K562 (cell line): ENCODE measurements around the gene GPHN. TPM values are rescaled to one million over a fixed set of nuclear protein-coding genes. Genes with fewer than 3 reads are reported as not detected.

Source experiments
- ATAC-seq: fragments of 200-7000 bp; cut with Tn5 transposase; 3 replicates; pipeline ENCODE4 v1.9.1; 2020; ENCODE audit warnings: moderate library complexity
- BruUV-seq: library from RNA; stranded (reverse); fragments of 400-500 nt; replicated peaks from 2 replicates; lab custom pipeline; 2021; lab: Mats Ljungman, UMichigan
- CTCF ChIA-PET: fragments of 300-600 bp; formaldehyde crosslinking; extraction: SDS; loops from one replicate; lab custom pipeline; 2021; ENCODE audit warnings: low intra/inter-chr PET ratio; lab: Yijun Ruan, JAX
- POLR2A ChIA-PET: fragments of 300-600, 350-650 bp; sonication (Branson Sonifier 250); formaldehyde crosslinking; extraction: SDS; loops from one replicate; lab custom pipeline; 2021; ENCODE audit warnings: antibody characterized with exemption, inconsistent platforms; lab: Yijun Ruan, JAX
- DNase-seq, 4 experiments: peaks; one replicate each; pipeline versions ENCODE4 v3.0.0 to v3.0.0-alpha.2; 2011 to 2018; ENCODE audit warnings: low spot score in 3 of 4, mixed read lengths in 3 of 4; ENCODE audit errors: extremely low read depth in 1 of 4
- FAIRE-seq: peaks from 2 replicates; lab custom pipeline; 2011; peaks lifted over from hg19 to GRCh38; lab: Jason Lieb, UNC
- H2AFZ ChIP-seq: 2 replicates; pipeline ENCODE4 v1.6.0; 2011; ENCODE audit warnings: low read depth, low read length, control low read depth, inconsistent platforms
- H3K27ac ChIP-seq: fragments of 200-600 bp; 3 replicates; pipeline ENCODE4 v1.8.0; 2011; ENCODE audit warnings: low read depth, mild to moderate bottlenecking, control low read depth, inconsistent platforms, low read length, moderate library complexity, mixed read lengths; ENCODE audit errors: extremely low read depth
- H3K27me3 ChIP-seq, 2 experiments: fragments of 300-600 bp in 1 of 2; 2 replicates in 1 of 2; 3 replicates in 1 of 2; pipeline versions ENCODE4 v1.6.0 to v1.8.0; 2011; ENCODE audit warnings: inconsistent platforms in 2 of 2, low read length in 2 of 2, mild to moderate bottlenecking in 1 of 2, mixed read lengths in 1 of 2, moderate library complexity in 1 of 2; ENCODE audit not compliant: control insufficient read depth in 2 of 2, insufficient read depth in 2 of 2
- H3K36me3 ChIP-seq: fragments of 300-600 bp; 3 replicates; pipeline ENCODE4 v1.8.0; 2011; ENCODE audit warnings: mild to moderate bottlenecking, low read length, inconsistent platforms; ENCODE audit not compliant: control insufficient read depth, insufficient read depth
- H3K4me1 ChIP-seq, 2 experiments: fragments of 200-600 bp in 1 of 2; replicated peaks in 1 of 2; 2 replicates in 1 of 2; 3 replicates in 1 of 2; pipeline versions ENCODE4 v1.5.1 to v1.8.0; 2011; ENCODE audit warnings: inconsistent platforms in 2 of 2, low read length in 2 of 2, mild to moderate bottlenecking in 1 of 2, mixed read lengths in 1 of 2, moderate library complexity in 1 of 2; ENCODE audit not compliant: control insufficient read depth in 2 of 2, insufficient read depth in 2 of 2
- H3K4me2 ChIP-seq: 2 replicates; pipeline ENCODE4 v1.6.1; 2011; ENCODE audit warnings: low read length, control low read depth, inconsistent platforms, mixed read lengths; ENCODE audit not compliant: insufficient read depth
- H3K4me3 ChIP-seq: fragments of 200-600 bp; sonication (generic), shearing (Covaris generic); 2 replicates; pipeline ENCODE4 v1.5.1; 2016; ENCODE audit warnings: control low read depth, inconsistent platforms
- H3K79me2 ChIP-seq: fragments of 200-600 bp; 3 replicates; pipeline ENCODE4 v1.8.0; 2011; ENCODE audit warnings: low read length, inconsistent platforms; ENCODE audit not compliant: control insufficient read depth, insufficient read depth
- H3K9ac ChIP-seq, 2 experiments: 2 replicates each; pipeline versions ENCODE4 v1.6.0 to v1.6.1; 2011; ENCODE audit warnings: low read depth in 2 of 2, low read length in 2 of 2, control low read depth in 1 of 2, inconsistent platforms in 1 of 2, mild to moderate bottlenecking in 1 of 2, mixed read lengths in 1 of 2; ENCODE audit not compliant: insufficient read depth in 1 of 2
- H3K9me1 ChIP-seq: one replicate; pipeline ENCODE4 v1.6.0; 2011; ENCODE audit warnings: inconsistent platforms, mild to moderate bottlenecking, low read length, moderate library complexity; ENCODE audit not compliant: control insufficient read depth, insufficient read depth
- H3K9me3 ChIP-seq: replicated peaks from 2 replicates; pipeline ENCODE4 v1.5.1; 2011; ENCODE audit warnings: low read depth, low read length, inconsistent platforms; ENCODE audit not compliant: control insufficient read depth, insufficient read depth
- H4K20me1 ChIP-seq: replicated peaks from 2 replicates; pipeline ENCODE4 v1.6.1; 2011; ENCODE audit warnings: low read length, inconsistent platforms, mixed read lengths; ENCODE audit not compliant: control insufficient read depth, insufficient read depth
- CBX3 ChIP-seq, 2 experiments: IDR thresholded peaks; 1 replicate in 1 of 2; 2 replicates in 1 of 2; pipeline ENCODE4 v1.6.1; 2012; ENCODE audit warnings: inconsistent platforms in 2 of 2, low read length in 2 of 2, borderline replicate concordance in 1 of 2, control low read depth in 1 of 2
- KDM4B ChIP-seq, 2 experiments: fragments of 450-650 bp in 1 of 2; sonication (generic) in 1 of 2; IDR thresholded peaks; 2 replicates each; pipeline ENCODE4 v1.6.1; 2016 to 2017; ENCODE audit warnings: borderline replicate concordance in 2 of 2, antibody characterized with exemption in 1 of 2, low read depth in 1 of 2, mild to moderate bottlenecking in 1 of 2
- NEUROD1 ChIP-seq: fragments of 150-350 bp; IDR thresholded peaks from 2 replicates; pipeline ENCODE4 v1.6.1; 2014; ENCODE audit warnings: borderline replicate concordance, low read length, low read depth; ENCODE audit not compliant: partially characterized antibody
- PATZ1 ChIP-seq: fragments of 250-450 bp; sonication (Bioruptor Pico); IDR thresholded peaks from 2 replicates; pipeline ENCODE4 v1.5.0; 2020; ENCODE audit warnings: mild to moderate bottlenecking, borderline replicate concordance
- POLR2AphosphoS5 ChIP-seq: IDR thresholded peaks from 2 replicates; pipeline ENCODE4 v1.6.1; 2011; ENCODE audit warnings: mild to moderate bottlenecking, low read depth, low read length, moderate library complexity; ENCODE audit not compliant: control insufficient read depth, insufficient read depth
- RREB1 ChIP-seq: fragments of 250-450 bp; sonication (Bioruptor Pico); IDR thresholded peaks from 2 replicates; pipeline ENCODE4 v1.4.0; 2020
- ZBTB1 ChIP-seq: sonication (generic); formaldehyde crosslinking; IDR thresholded peaks from 2 replicates; pipeline ENCODE4 v1.8.1; 2023; ENCODE audit warnings: missing genetic modification reagents, low read depth, mild to moderate bottlenecking, borderline replicate concordance
- ZNF274 ChIP-seq: IDR thresholded peaks from 2 replicates; pipeline ENCODE4 v1.6.1; 2011; ENCODE audit warnings: low read depth, mild to moderate bottlenecking, low read length, moderate library complexity, borderline replicate concordance
- ZNF512 ChIP-seq: IDR thresholded peaks from 2 replicates; pipeline ENCODE4 v1.6.1; 2016; ENCODE audit warnings: missing genetic modification characterization, missing compliant biosample characterization
- ZNF780A ChIP-seq: fragments of 250-450 bp; sonication (Bioruptor Pico); IDR thresholded peaks from 2 replicates; pipeline ENCODE4 v1.5.0; 2021; ENCODE audit warnings: mild to moderate bottlenecking
- WGBS: fragments of 100-300 bp; shearing (Covaris generic); methylation state at CpG from one replicate; pipeline ENCODE4 v1.1.6; 2016; ENCODE audit warnings: low coverage, mixed read lengths; ENCODE audit not compliant: insufficient coverage; ENCODE audit errors: missing lambda C conversion rate; 5-methylcytosine and 5-hydroxymethylcytosine counted together
- in situ Hi-C: fragments of 300-500 bp; cut with MboI; formaldehyde crosslinking; loops from 4 replicates; pipeline ENCODE4 v1.15.0; 2018; ENCODE audit warnings: inconsistent platforms, mixed read lengths
- intact Hi-C: fragments of 100-400 bp; cut with micrococcal nuclease; formaldehyde crosslinking; loops from 2 replicates; pipeline ENCODE4 v1.14.2; 2022
- polyA plus RNA-seq, 8 experiments: library from polyadenylated mRNA; depleted of rRNA in 4 of 8; stranded (reverse) in 5 of 8; unstranded in 3 of 8; fragments of >200 nt; fragmentation: Nextera tagmentation in 2 of 8; fragmentation: Illumina TruSeq in 1 of 8; extraction: Ambion mirVana in 2 of 8; extraction: Trizol in 1 of 8; gene quantifications; 2 replicates each; pipeline versions ENCODE4 v1.2.1 to v1.2.3, GENCODE V29; 2011 to 2014; ENCODE audit warnings: inconsistent platforms in 1 of 8, missing spikeins in 1 of 8
- total RNA-seq, 7 experiments: library from RNA; depleted of rRNA in 6 of 7; stranded (reverse); fragments of >200 nt in 6 of 7; fragmentation: Illumina TruSeq in 2 of 7; extraction: Trizol in 2 of 7; gene quantifications; 2 replicates each; pipeline versions ENCODE4 v1.2.1 to v1.2.3, GENCODE V29; 2011 to 2021; ENCODE audit warnings: low replicate concordance in 1 of 7

Gene GPHN
- total and polyA plus RNA-seq, 9 of the 15 experiments (the other 6 are each of a cell fraction or from before 2014, with no cell fraction given) = 5.9 to 16.0 (median 11.4) TPM

GRCh38 chr14:66955159-66955558 is 447.2 kb downstream of the GPHN start:
- DNase-seq (no peak), ATAC-seq (no peak), FAIRE-seq (no peak)
- H3K4me3 ChIP-seq = no peak overlapping the region
- no peak overlapping the region for H3K9ac ChIP-seq
- no TSS peak for BruUV-seq
- no peaks in the 10 kb centered on the region for H3K36me3 ChIP-seq
- no peaks in the 10 kb centered on the region for H3K79me2 ChIP-seq
- no peaks in the 10 kb centered on the region for H4K20me1 ChIP-seq
- H3K4me2 ChIP-seq = no peak overlapping the region
- CTCF ChIA-PET = interaction anchor here (0.6 kb wide), 1 partner anchor 1358 kb away, joined by 3 read pairs; no protein-coding TSS in a partner anchor
- H3K27ac ChIP-seq = no peak overlapping the region
- no peaks in the 10 kb centered on the region for H3K4me1 ChIP-seq
- in situ Hi-C loops = no loop called here
- intact Hi-C loops = no loop called here
- 6% methylated on average over 2 of the region's 2 CpGs for WGBS
- no peaks in the 10 kb centered on the region for H3K9me1 ChIP-seq
- H3K27me3 ChIP-seq = no peaks in the 10 kb centered on the region
- POLR2A ChIA-PET = no interaction called here
- no peaks in the 10 kb centered on the region; the same call in 1 of the 2 replicates for H3K9me3 ChIP-seq
- no peak overlapping the region for H2AFZ ChIP-seq
- TF ChIP-seq ZBTB1 (CRISPR knock-in tag) (no peak), PATZ1 (CRISPR knock-in tag) (no peak), POLR2AphosphoS5 (no peak), NEUROD1 (no peak), ZNF780A (CRISPR knock-in tag) (no peak), ZNF274 (no peak), CBX3 (IDR thresholded peaks at IDR 0.05; ENCODE audit: borderline replicate concordance in 1 of 2, low read length in 2 of 2) (no peak), RREB1 (CRISPR knock-in tag) (no peak), ZNF512 (tag) (no peak), KDM4B (IDR thresholded peaks at IDR 0.05; ENCODE audit: borderline replicate concordance in 2 of 2, low read depth in 1 of 2) (no peak)
